Vagina (tissue), 2 donors: ENCODE data around the gene SEC31A.

Source experiments
- CTCF ChIP-seq, 3 experiments: fragments of 450-650 bp in 2 of 3; fragments of 200-600 bp in 1 of 3; sonication (generic) in 1 of 3; IDR thresholded peaks; one replicate each; pipeline ENCODE4 v1.5.1; 2017 to 2019; ENCODE audit warnings: antibody characterized with exemption in 3 of 3, mild to moderate bottlenecking in 2 of 3, moderate library complexity in 2 of 3
- POLR2A ChIP-seq, 2 donors: fragments of 450-650 bp; IDR thresholded peaks; one replicate each; pipeline ENCODE4 v1.6.1; 2017; ENCODE audit warnings: antibody characterized with exemption in 2 of 2, mild to moderate bottlenecking in 2 of 2, moderate library complexity in 2 of 2
- POLR2AphosphoS5 ChIP-seq, 2 donors: sonication (generic); formaldehyde crosslinking; IDR thresholded peaks; one replicate each; pipeline ENCODE4 v1.9.0; 2017; ENCODE audit warnings: antibody characterized with exemption in 2 of 2, mild to moderate bottlenecking in 2 of 2, low read depth in 1 of 2; ENCODE audit not compliant: insufficient read depth in 1 of 2

- TF ChIP-seq POLR2AphosphoS5 (IDR thresholded peaks at IDR 0.05; ENCODE audit: insufficient read depth in 1 of 2, low read depth in 1 of 2) (no peak), CTCF (IDR thresholded peaks at IDR 0.05) (no peak), POLR2A (IDR thresholded peaks at IDR 0.05) (no peak)
Observed at GRCh38 chr4:82893942-82894341, 3.0 kb upstream of the SEC31A start.
